Subcutaneous adipose tissue (tissue), 4 donors: Measurements from ENCODE around the gene TMC7. TPM values are rescaled to one million over a fixed set of nuclear protein-coding genes. Genes with fewer than 3 reads are reported as not detected.

Source experiments
- total RNA-seq, 4 donors: library from RNA; depleted of rRNA; stranded (reverse); fragments of >200 nt; gene quantifications; one replicate each; pipeline ENCODE4 v1.1.0, GENCODE V29; 2016
- TF ChIP-seq, protein P1 (sequence below): fragments of 450-650 bp; IDR thresholded peaks from one replicate; pipeline ENCODE4 v1.5.1; 2016; ENCODE audit warnings: low read depth, mild to moderate bottlenecking, control low read depth, antibody characterized with exemption, moderate library complexity

The TMC7 gene
- total RNA-seq, 4 donors from 2014 or later, result 0.44 to 4.3 (median 2.0) TPM

- TF ChIP-seq, protein P1, sequence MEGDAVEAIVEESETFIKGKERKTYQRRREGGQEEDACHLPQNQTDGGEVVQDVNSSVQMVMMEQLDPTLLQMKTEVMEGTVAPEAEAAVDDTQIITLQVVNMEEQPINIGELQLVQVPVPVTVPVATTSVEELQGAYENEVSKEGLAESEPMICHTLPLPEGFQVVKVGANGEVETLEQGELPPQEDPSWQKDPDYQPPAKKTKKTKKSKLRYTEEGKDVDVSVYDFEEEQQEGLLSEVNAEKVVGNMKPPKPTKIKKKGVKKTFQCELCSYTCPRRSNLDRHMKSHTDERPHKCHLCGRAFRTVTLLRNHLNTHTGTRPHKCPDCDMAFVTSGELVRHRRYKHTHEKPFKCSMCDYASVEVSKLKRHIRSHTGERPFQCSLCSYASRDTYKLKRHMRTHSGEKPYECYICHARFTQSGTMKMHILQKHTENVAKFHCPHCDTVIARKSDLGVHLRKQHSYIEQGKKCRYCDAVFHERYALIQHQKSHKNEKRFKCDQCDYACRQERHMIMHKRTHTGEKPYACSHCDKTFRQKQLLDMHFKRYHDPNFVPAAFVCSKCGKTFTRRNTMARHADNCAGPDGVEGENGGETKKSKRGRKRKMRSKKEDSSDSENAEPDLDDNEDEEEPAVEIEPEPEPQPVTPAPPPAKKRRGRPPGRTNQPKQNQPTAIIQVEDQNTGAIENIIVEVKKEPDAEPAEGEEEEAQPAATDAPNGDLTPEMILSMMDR, result no peak
Measured at GRCh38 chr16:18945233-18945632, 38.5 kb upstream of the TMC7 start.

DNA sequence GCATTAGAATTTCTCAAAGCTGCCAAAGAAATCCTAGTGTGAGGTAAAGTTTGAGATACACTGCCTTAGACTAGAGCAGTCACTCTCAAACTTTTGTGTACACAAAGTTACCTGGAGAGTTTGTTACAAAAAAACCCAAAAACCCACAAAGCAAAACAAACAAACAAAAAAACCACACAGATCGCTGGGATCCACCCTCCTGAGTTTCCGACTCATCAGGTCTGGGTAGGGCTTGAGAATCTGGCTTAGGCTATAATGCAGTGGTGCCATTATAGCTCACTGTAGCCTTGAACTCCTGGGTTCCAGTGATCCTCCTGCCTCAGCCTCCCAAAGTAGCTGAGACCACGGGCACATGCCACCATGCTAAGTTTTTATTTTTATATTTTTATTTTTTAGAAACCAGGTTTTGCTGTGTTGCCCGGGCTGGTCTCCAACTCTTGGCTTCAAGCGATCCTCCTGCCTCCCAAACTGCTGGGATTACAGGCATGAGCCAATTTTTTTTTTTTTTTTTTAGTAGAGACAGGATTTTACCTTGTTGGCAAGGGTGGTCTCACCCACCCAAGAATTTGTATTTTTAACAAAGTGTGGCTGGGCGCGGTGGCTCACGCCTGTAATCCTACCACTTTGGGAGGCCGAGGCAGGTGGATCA lies 35.2 kb upstream of the TMC7 start:
- TF ChIP-seq, protein P1, result no peak

GRCh38 chr16:18950469-18951185 lies 33.1 kb upstream of the TMC7 start:
- TF ChIP-seq, protein P1, result no peak

DNA sequence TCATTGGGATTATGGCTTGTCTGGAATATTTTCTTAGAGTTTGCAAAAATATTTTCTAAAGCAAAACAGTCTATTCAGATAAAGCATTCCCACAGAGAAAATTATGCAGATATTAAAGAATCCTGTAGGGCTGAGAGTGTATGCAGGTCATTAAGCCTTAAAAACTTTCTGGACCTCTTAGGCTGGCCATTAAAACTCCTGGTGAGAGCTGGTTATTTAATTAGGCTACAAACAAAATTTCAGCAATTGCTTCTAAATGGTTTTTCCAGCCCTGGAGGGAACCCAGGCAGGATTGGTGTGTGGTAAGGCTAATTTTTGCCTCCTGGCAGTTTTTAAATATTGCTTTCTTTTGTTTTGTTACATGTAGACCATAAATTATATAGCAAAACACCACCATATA lies 30.2 kb upstream of the TMC7 start:
- TF ChIP-seq, protein P1, result no peak

DNA sequence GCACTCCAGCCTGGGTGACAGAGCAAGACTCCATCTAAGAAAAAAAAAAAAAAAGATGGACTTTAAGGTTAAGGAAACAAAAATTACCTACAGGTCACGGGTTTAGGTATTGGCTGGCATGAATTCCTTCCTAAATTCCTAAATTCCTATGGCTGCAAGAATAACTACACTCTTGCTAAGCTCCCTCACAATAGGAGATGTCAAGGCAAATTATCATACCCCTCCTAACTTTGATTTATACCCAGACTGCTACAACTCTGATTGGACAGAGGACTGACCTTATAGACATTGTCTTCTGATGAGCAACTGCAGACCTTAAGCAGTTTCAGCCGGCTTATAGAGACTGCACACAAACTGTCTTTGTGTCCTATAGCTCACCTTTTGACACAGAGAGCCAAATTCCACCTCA lies 25.1 kb upstream of the TMC7 start:
- TF ChIP-seq, protein P1, result no peak

- TF ChIP-seq, protein P1, result no peak
Measured at GRCh38 chr16:18959031-18959505, 24.7 kb upstream of the TMC7 start.

- TF ChIP-seq, protein P1, result no peak
Measured at GRCh38 chr16:18965555-18965954, 18.2 kb upstream of the TMC7 start.
